Activated CD8-positive, alpha-beta memory T cell treated with anti-CD3 and anti-CD28 coated beads for 48 hours (primary cell): ENCODE results near the gene XYLB.
"Not testable (repeated sequence)": the region's sequence is repeated elsewhere in the genome, so short reads cannot be mapped to it uniquely, and the experiment has no call there.

Experiments used
- DNase-seq, 3 experiments: peaks; one replicate each; pipeline ENCODE4 v3.0.0-alpha.2; 2020; ENCODE audit warnings: low read depth in 2 of 3, low spot score in 2 of 3

The XYLB gene

GRCh38 chr3:38320638-38321037 is 25.9 kb upstream of the XYLB start:
- not testable (repeated sequence) for DNase-seq

GRCh38 chr3:38323060-38323459 is 23.5 kb upstream of the XYLB start:
- no peak for DNase-seq

- DNase-seq: no peak
These were observed 21.3 kb upstream of the XYLB start for GRCh38 chr3:38325256-38325655.

GRCh38 chr3:38327335-38328009 is 19.1 kb upstream of the XYLB start:
- DNase-seq: no peak

GRCh38 chr3:38331257-38332022 is 15.1 kb upstream of the XYLB start:
- DNase-seq: no peak

- DNase-seq: no peak
These were observed 14.4 kb upstream of the XYLB start for GRCh38 chr3:38332201-38332600.

GRCh38 chr3:38334142-38335055 is 12.2 kb upstream of the XYLB start:
- no peak for DNase-seq

GRCh38 chr3:38335263-38335662 is 11.3 kb upstream of the XYLB start:
- no peak for DNase-seq

GRCh38 chr3:38337703-38338102 is 8.9 kb upstream of the XYLB start:
- no peak for DNase-seq

GRCh38 chr3:38343797-38344594 is 2.6 kb upstream of the XYLB start:
- no peak for DNase-seq

- no peak for DNase-seq
These were observed 552 bp upstream of the XYLB start for GRCh38 chr3:38345879-38346586.

GRCh38 chr3:38347421-38348200 is 1.0 kb downstream of the XYLB start:
- DNase-seq: no peak

- DNase-seq: no peak
These were observed 2.3 kb downstream of the XYLB start for GRCh38 chr3:38348903-38349302.

- no peak for DNase-seq
These were observed 3.2 kb downstream of the XYLB start for GRCh38 chr3:38349684-38350359.

GRCh38 chr3:38353151-38353550 is 6.6 kb downstream of the XYLB start:
- DNase-seq: no peak

- DNase-seq: no peak
These were observed 8.2 kb downstream of the XYLB start for GRCh38 chr3:38354588-38355330.

- DNase-seq: no peak
These were observed 12.5 kb downstream of the XYLB start for GRCh38 chr3:38359038-38359437.

- no peak for DNase-seq
These were observed 13.8 kb downstream of the XYLB start for GRCh38 chr3:38360345-38360744.
